ENCODE data around the gene HYAL3.

Gene HYAL3

DNA sequence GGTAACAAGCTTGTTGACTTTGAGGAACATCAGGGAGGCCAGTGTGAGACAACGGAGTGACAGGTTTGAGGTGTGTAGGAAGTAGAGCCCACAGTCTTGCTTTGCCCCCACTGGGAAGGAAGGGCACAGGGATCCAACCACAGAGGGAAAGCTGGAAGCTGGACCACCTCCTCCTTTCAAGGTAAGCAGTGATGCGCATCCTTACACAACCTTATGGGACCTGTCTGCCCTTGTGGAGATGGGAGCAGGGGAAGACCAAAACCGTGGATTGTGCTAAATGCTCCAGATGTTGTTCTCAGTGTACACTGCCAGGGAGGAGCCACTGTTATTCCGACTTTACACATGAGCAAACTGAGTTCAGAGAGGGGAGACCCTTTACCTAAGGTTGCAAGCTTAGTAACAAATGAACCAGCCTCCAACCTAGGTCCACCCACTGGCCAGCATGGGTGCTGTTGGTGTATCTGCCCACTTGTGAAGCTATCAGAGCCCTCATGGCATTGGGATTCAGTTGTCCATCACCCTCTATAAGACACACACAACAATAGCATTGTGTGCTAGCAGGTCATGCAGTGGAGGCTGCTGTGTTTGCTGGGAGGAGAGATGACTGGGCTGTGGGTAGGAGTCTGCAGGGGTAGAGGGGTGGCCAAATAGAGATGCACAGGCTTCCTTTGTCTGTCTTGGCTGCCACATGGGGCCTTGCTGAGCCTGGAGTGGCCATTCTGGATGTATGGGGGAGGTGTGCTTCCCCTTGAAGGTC, 20.9 kb downstream of the HYAL3 start:
- H3K4me3 ChIP-seq (ENCODE audit: low read depth in 1 of 2, low read length in 2 of 2), result no peak overlapping the region
- H3K27ac ChIP-seq (ENCODE audit: low read length), result no peak overlapping the region
- H3K36me3 ChIP-seq (ENCODE audit: insufficient read depth, low read length), result no peaks in the 10 kb centered on the region
- peaks cover 24% of the 10 kb centered on the region for H3K27me3 ChIP-seq (ENCODE audit: insufficient read depth, low read length, poor library complexity)
- peaks cover under 1% of the 10 kb centered on the region; the same call in 1 of the 2 replicates for H3K4me1 ChIP-seq (ENCODE audit: insufficient read depth, low read length)
- DNase-seq, result no peak
- TF ChIP-seq EZH2 (IDR thresholded peaks at IDR 0.05; ENCODE audit: borderline replicate concordance, low read depth, low read length, severe bottlenecking), result no peak
- TF ChIP-seq, protein P1, sequence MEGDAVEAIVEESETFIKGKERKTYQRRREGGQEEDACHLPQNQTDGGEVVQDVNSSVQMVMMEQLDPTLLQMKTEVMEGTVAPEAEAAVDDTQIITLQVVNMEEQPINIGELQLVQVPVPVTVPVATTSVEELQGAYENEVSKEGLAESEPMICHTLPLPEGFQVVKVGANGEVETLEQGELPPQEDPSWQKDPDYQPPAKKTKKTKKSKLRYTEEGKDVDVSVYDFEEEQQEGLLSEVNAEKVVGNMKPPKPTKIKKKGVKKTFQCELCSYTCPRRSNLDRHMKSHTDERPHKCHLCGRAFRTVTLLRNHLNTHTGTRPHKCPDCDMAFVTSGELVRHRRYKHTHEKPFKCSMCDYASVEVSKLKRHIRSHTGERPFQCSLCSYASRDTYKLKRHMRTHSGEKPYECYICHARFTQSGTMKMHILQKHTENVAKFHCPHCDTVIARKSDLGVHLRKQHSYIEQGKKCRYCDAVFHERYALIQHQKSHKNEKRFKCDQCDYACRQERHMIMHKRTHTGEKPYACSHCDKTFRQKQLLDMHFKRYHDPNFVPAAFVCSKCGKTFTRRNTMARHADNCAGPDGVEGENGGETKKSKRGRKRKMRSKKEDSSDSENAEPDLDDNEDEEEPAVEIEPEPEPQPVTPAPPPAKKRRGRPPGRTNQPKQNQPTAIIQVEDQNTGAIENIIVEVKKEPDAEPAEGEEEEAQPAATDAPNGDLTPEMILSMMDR (IDR thresholded peaks at IDR 0.05; ENCODE audit: borderline replicate concordance, extremely low read depth, low read length, poor library complexity, severe bottlenecking), result no peak
- no peak overlapping the region for H3K9ac ChIP-seq (ENCODE audit: low read depth, low read length)
- no peak overlapping the region for H3K4me2 ChIP-seq (ENCODE audit: insufficient read depth, low read length)
- H2AFZ ChIP-seq (ENCODE audit: low read depth, low read length), result no peak overlapping the region
- no peak for ATAC-seq (ENCODE audit: insufficient read depth, low read depth)
- H3K9me3 ChIP-seq (ENCODE audit: insufficient read depth, low read length, severe bottlenecking), result no peaks in the 10 kb centered on the region
- no peaks in the 10 kb centered on the region for H4K20me1 ChIP-seq (ENCODE audit: insufficient read depth, low read length)
- no peaks in the 10 kb centered on the region for H3K79me2 ChIP-seq (ENCODE audit: insufficient read depth, low read length)

DNA sequence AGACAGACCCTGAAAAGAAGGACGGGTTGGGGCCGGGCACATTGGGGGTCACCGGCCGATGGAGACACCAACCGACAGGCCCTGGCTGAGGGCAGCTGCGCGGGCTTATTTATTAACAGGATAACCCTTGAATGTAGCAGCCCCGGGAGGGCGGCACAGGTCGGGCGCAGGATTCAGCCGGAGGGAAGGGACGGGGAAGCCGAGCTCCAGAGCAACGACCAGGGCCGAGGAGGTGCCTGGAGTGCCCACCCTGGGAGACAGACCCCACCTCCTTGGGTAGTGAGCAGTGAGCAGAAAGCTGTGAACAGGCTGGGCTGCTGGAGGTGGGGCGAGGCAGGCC, 22.5 kb downstream of the HYAL3 start:
- Histone ChIP-seq H3K4me2 (ENCODE audit: insufficient read depth, low read length) (no peak overlapping the region), H3K27me3 (ENCODE audit: insufficient read depth, low read length, poor library complexity) (peaks cover 24% of the 10 kb centered on the region), H3K4me3 (ENCODE audit: low read depth in 1 of 2, low read length in 2 of 2) (no peak overlapping the region), H2AFZ (ENCODE audit: low read depth, low read length) (no peak overlapping the region), H3K9ac (ENCODE audit: low read depth, low read length) (no peak overlapping the region), H3K27ac (ENCODE audit: low read length) (no peak overlapping the region), H3K4me1 (ENCODE audit: insufficient read depth, low read length) (peaks cover 8% of the 10 kb centered on the region), H3K79me2 (ENCODE audit: insufficient read depth, low read length) (no peaks in the 10 kb centered on the region), H4K20me1 (ENCODE audit: insufficient read depth, low read length) (no peaks in the 10 kb centered on the region), H3K36me3 (ENCODE audit: insufficient read depth, low read length) (no peaks in the 10 kb centered on the region), H3K9me3 (ENCODE audit: insufficient read depth, low read length, severe bottlenecking) (no peaks in the 10 kb centered on the region)
- DNase-seq, result no peak
- ATAC-seq (ENCODE audit: insufficient read depth, low read depth), result no peak
- TF ChIP-seq EZH2 (IDR thresholded peaks at IDR 0.05; ENCODE audit: borderline replicate concordance, low read depth, low read length, severe bottlenecking), result no peak
- TF ChIP-seq, protein P1 (IDR thresholded peaks at IDR 0.05; ENCODE audit: borderline replicate concordance, extremely low read depth, low read length, poor library complexity, severe bottlenecking), result no peak

DNA sequence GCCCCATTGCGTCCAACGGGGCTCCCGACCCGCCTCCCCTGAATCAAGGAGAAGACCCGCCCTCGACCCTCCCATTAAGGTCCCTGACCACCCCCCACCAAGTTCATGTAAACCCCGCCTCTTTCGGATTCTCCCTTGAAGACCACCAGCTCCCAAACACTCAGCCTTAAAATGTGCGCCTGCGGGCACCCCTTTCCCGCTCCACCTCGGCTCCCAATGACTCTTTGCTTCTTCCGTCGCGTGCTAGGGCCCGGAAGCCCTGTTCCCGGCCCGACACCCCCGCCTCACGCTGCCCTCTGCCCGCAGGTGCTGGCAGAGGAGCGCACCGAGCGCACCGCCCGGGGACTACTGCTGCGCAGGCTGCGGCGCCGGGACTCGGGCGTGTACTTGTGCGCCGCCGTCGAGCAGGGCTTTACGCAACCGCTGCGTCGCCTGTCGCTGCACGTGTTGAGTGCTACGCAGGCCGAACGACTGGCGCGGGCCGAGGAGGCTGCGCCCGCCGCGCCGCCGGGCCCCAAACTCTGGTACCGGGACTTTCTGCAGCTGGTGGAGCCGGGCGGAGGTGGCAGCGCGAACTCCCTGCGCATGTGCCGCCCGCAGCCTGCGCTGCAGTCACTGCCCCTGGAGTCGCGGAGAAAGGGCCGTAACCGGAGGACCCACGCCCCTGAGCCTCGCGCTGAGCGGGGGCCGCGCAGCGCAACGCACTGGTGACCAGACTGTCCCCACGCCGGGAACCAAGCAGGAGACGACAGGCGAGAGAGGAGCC, 23.0 kb downstream of the HYAL3 start:
- DNase-seq (no peak), ATAC-seq (ENCODE audit: insufficient read depth, low read depth) (no peak)
- H3K9me3 ChIP-seq (ENCODE audit: insufficient read depth, low read length, severe bottlenecking), result no peaks in the 10 kb centered on the region
- H3K79me2 ChIP-seq (ENCODE audit: insufficient read depth, low read length), result no peaks in the 10 kb centered on the region
- H3K27me3 ChIP-seq (ENCODE audit: insufficient read depth, low read length, poor library complexity), result peaks cover 24% of the 10 kb centered on the region
- no peaks in the 10 kb centered on the region for H3K36me3 ChIP-seq (ENCODE audit: insufficient read depth, low read length)
- H3K4me2 ChIP-seq (ENCODE audit: insufficient read depth, low read length), result no peak overlapping the region
- no peak overlapping the region for H3K27ac ChIP-seq (ENCODE audit: low read length)
- no peak overlapping the region for H2AFZ ChIP-seq (ENCODE audit: low read depth, low read length)
- H4K20me1 ChIP-seq (ENCODE audit: insufficient read depth, low read length), result no peaks in the 10 kb centered on the region
- no peak overlapping the region for H3K9ac ChIP-seq (ENCODE audit: low read depth, low read length)
- H3K4me3 ChIP-seq (ENCODE audit: low read depth in 1 of 2, low read length in 2 of 2), result no peak overlapping the region
- peaks cover 8% of the 10 kb centered on the region for H3K4me1 ChIP-seq (ENCODE audit: insufficient read depth, low read length)
- TF ChIP-seq EZH2 (IDR thresholded peaks at IDR 0.05; ENCODE audit: borderline replicate concordance, low read depth, low read length, severe bottlenecking), result no peak
- TF ChIP-seq, protein P1 (IDR thresholded peaks at IDR 0.05; ENCODE audit: borderline replicate concordance, extremely low read depth, low read length, poor library complexity, severe bottlenecking), result no peak

Measured in DND-41 (cell line).